Measurements from ENCODE around the gene EYS. TPM values are rescaled to one million over a fixed set of nuclear protein-coding genes. Genes with fewer than 3 reads are reported as not detected.

The EYS gene
- total RNA-seq, 6 experiments from 2014 or later, result 0.18 TPM; not detected in 5

DNA sequence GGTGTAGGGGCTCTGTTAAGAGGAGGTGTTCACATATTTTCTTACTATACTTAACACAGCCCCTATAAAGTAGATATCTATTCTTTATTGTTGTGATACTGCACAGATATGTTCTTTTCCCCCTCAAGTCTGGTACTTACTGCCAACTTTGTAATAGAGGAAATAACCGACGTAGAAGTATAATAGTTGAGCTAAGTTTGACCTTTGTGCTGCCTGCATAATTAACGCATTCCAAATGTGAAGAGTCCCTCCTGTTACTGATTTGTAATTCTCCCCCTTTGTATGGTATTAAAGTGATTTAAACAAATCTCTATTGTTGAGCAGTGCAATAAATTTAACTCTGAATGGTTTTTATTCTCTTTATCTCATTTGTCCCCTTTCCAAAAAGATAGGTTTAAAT is 2032.4 kb downstream of the EYS start:
- no peaks in the 10 kb centered on the region for H3K27me3 Mint-ChIP-seq (ENCODE audit: insufficient read depth)
- TF ChIP-seq, protein P1, sequence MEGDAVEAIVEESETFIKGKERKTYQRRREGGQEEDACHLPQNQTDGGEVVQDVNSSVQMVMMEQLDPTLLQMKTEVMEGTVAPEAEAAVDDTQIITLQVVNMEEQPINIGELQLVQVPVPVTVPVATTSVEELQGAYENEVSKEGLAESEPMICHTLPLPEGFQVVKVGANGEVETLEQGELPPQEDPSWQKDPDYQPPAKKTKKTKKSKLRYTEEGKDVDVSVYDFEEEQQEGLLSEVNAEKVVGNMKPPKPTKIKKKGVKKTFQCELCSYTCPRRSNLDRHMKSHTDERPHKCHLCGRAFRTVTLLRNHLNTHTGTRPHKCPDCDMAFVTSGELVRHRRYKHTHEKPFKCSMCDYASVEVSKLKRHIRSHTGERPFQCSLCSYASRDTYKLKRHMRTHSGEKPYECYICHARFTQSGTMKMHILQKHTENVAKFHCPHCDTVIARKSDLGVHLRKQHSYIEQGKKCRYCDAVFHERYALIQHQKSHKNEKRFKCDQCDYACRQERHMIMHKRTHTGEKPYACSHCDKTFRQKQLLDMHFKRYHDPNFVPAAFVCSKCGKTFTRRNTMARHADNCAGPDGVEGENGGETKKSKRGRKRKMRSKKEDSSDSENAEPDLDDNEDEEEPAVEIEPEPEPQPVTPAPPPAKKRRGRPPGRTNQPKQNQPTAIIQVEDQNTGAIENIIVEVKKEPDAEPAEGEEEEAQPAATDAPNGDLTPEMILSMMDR (IDR thresholded peaks at IDR 0.05), result no peak
- peaks cover 10% of the 10 kb centered on the region for H3K4me1 Mint-ChIP-seq (ENCODE audit: low read depth)
- H3K4me3 Mint-ChIP-seq, result no peak overlapping the region
- H3K9me3 Mint-ChIP-seq, result no peaks in the 10 kb centered on the region
- H3K27ac Mint-ChIP-seq, result no peak overlapping the region
- DNase-seq, result no peak
- H3K36me3 Mint-ChIP-seq (ENCODE audit: low read depth), result no peaks in the 10 kb centered on the region; the same call in 1 of the 2 replicates

DNA sequence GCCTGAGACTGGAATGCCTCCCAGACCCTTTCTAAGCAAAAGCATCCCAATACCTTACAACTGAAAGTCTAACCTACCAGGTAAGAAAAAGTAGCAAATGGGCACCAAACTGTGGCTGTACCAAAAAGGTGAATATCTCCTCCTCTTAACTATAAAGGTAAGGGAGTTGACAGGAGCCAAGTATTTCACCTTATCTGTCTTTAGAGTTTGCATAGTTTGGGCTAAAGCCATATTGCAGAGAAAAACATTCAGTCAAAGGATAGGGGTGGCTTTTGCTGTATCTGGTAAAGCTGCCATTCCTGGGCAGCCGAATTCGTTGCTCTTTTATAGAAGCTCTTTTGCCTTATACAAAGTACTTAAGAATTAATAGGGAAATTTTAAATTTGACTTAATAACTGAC is 2033.3 kb downstream of the EYS start:
- no peak overlapping the region for H3K4me3 Mint-ChIP-seq
- peaks cover 10% of the 10 kb centered on the region for H3K4me1 Mint-ChIP-seq (ENCODE audit: low read depth)
- H3K9me3 Mint-ChIP-seq, result no peaks in the 10 kb centered on the region
- H3K27me3 Mint-ChIP-seq (ENCODE audit: insufficient read depth), result no peaks in the 10 kb centered on the region
- no peak for DNase-seq
- no peak overlapping the region for H3K27ac Mint-ChIP-seq
- TF ChIP-seq, protein P1 (IDR thresholded peaks at IDR 0.05), result no peak
- no peaks in the 10 kb centered on the region; the same call in 1 of the 2 replicates for H3K36me3 Mint-ChIP-seq (ENCODE audit: low read depth)

DNA sequence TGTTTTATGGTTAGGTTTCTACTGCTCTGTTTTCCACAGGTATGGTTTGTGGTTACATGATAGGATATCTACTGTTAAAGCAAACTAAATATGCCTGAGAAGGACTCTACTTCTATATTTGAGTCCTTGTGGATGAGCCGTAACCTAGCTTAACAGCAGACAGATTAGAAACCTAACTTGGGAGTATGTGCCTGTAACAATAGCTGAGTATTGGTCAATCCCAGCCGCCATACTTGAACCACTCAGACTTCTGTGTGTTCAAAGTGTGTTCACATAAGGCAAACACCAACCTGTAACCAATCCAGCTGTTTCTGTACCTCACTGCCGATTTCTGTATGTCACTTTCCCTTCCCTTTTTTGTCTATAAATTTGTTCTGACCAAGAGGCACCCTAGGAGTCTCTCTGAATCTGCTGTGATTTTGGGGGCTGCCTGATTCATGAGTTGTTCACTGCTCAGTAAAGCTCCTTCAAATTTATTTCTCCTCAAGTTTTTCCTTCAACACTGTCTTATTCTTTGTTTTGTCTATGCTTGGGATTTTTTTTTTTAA is 2034.4 kb downstream of the EYS start:
- Mint-ChIP-seq H3K4me3 (no peak overlapping the region), H3K27me3 (ENCODE audit: insufficient read depth) (no peaks in the 10 kb centered on the region), H3K4me1 (ENCODE audit: low read depth) (peaks cover 10% of the 10 kb centered on the region), H3K27ac (no peak overlapping the region), H3K36me3 (ENCODE audit: low read depth) (no peaks in the 10 kb centered on the region; the same call in 1 of the 2 replicates), H3K9me3 (no peaks in the 10 kb centered on the region)
- TF ChIP-seq, protein P1 (IDR thresholded peaks at IDR 0.05), result no peak
- DNase-seq, result no peak

DNA sequence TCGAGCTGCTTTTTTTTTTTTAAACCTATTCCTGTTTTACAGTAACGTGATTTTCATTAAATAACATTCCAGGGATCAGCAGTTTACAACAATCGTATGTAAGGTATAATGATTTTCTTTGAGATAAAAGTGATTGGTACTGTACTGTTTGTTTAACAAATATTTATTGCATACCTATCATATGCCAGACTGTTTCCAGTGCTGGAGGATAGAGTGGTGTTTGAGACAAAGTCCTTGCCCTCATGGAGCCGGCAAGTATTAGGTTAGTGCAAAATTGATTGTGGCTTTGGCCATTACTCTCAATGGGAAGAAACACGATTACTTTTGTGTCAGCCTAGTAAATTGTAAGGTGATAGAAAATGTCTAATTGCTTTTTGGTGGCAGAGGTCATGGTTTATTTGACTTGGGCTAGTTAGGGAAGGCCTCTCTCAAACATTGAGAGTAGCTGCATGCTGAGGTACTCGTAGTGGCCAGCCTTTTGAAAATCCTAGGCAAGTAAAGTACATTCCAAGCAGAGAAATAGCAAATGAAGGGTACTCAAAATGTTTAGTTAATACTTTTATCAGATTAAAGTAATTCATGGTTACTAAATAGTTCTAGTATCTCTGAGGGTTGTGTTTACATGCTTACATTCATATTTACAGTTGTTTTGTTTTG is 2035.8 kb downstream of the EYS start:
- H3K27me3 Mint-ChIP-seq (ENCODE audit: insufficient read depth), result no peaks in the 10 kb centered on the region
- no peak for DNase-seq
- H3K4me3 Mint-ChIP-seq, result no peak overlapping the region
- TF ChIP-seq, protein P1 (IDR thresholded peaks at IDR 0.05), result no peak
- no peaks in the 10 kb centered on the region; the same call in 1 of the 2 replicates for H3K36me3 Mint-ChIP-seq (ENCODE audit: low read depth)
- peaks cover 10% of the 10 kb centered on the region for H3K4me1 Mint-ChIP-seq (ENCODE audit: low read depth)
- no peak overlapping the region for H3K27ac Mint-ChIP-seq
- H3K9me3 Mint-ChIP-seq, result no peaks in the 10 kb centered on the region

Data from HFFc6 (cell line).